K562 (cell line): ENCODE measurements around the gene UBE2L6. TPM values are rescaled to one million over a fixed set of nuclear protein-coding genes. Genes with fewer than 3 reads are reported as not detected.
A peak's percentile ranks its signal among the peaks of the same experiment; 100 is the strongest.

Source experiments
- E2F1 ChIP-seq: sonication (generic); formaldehyde crosslinking; IDR thresholded peaks from 2 replicates; pipeline ENCODE4 v1.8.1; 2023; ENCODE audit warnings: mild to moderate bottlenecking, missing genetic modification reagents, moderate library complexity
- LEF1 ChIP-seq: fragments of 450-650 bp; IDR thresholded peaks from 2 replicates; pipeline ENCODE4 v1.6.1; 2016; ENCODE audit warnings: mild to moderate bottlenecking
- MITF ChIP-seq: IDR thresholded peaks from 2 replicates; pipeline ENCODE4 v1.6.1; 2014; ENCODE audit warnings: antibody characterized with exemption
- RCOR1 ChIP-seq, 2 experiments: IDR thresholded peaks; 2 replicates each; pipeline ENCODE4 v1.6.1; 2012; ENCODE audit warnings: low read depth in 2 of 2, low read length in 2 of 2, borderline replicate concordance in 1 of 2, improper control_type of control experiment in 1 of 2
- TSHZ1 ChIP-seq: fragments of 250-450 bp; sonication (Bioruptor Pico); IDR thresholded peaks from 2 replicates; pipeline ENCODE4 v1.4.0; 2020; ENCODE audit warnings: mild to moderate bottlenecking, moderate library complexity
- ZBTB11 ChIP-seq, 3 experiments: fragments of 200-800 bp in 1 of 3; fragments of 250-450 bp in 1 of 3; fragments of 450-650 bp in 1 of 3; sonication (Bioruptor Pico) in 1 of 3; sonication (Bioruptor generic) in 1 of 3; formaldehyde crosslinking in 1 of 3; IDR thresholded peaks; 2 replicates each; pipeline versions ENCODE4 v1.6.1 to v1.8.0; 2016 to 2022; ENCODE audit warnings: mild to moderate bottlenecking in 2 of 3, missing genetic modification characterization in 2 of 3, missing compliant biosample characterization in 1 of 3, moderate library complexity in 1 of 3
- ZBTB17 ChIP-seq: fragments of 450-650 bp; formaldehyde crosslinking; IDR thresholded peaks from 2 replicates; pipeline ENCODE4 v1.4.0; 2020; ENCODE audit warnings: mild to moderate bottlenecking
- polyA plus RNA-seq, 8 experiments: library from polyadenylated mRNA; depleted of rRNA in 4 of 8; stranded (reverse) in 5 of 8; unstranded in 3 of 8; fragments of >200 nt; fragmentation: Nextera tagmentation in 2 of 8; fragmentation: Illumina TruSeq in 1 of 8; extraction: Ambion mirVana in 2 of 8; extraction: Trizol in 1 of 8; gene quantifications; 2 replicates each; pipeline versions ENCODE4 v1.2.1 to v1.2.3, GENCODE V29; 2011 to 2014; ENCODE audit warnings: inconsistent platforms in 1 of 8, missing spikeins in 1 of 8
- total RNA-seq, 7 experiments: library from RNA; depleted of rRNA in 6 of 7; stranded (reverse); fragments of >200 nt in 6 of 7; fragmentation: Illumina TruSeq in 2 of 7; extraction: Trizol in 2 of 7; gene quantifications; 2 replicates each; pipeline versions ENCODE4 v1.2.1 to v1.2.3, GENCODE V29; 2011 to 2021; ENCODE audit warnings: low replicate concordance in 1 of 7

UBE2L6 gene
- total and polyA plus RNA-seq, 9 of the 15 experiments (the other 6 are each of a cell fraction or from before 2014, with no cell fraction given), result 5.9 to 24.9 (median 9.7) TPM

GRCh38 chr11:57568330-57568766 is 876 bp upstream of the UBE2L6 start (continued):
- peak; percentile 6; the same call in 1 of the 2 replicates for TF ChIP-seq E2F1
- TF ChIP-seq RCOR1 (IDR thresholded peaks at IDR 0.05; ENCODE audit: borderline replicate concordance in 1 of 2, low read depth in 2 of 2, low read length in 2 of 2), result peak in 1 of 2 experiments; percentile 65; a peak in 2 of 4 replicates
- no peak for TF ChIP-seq TSHZ1 (CRISPR knock-in tag)
- 0 out of 6 replicates have a peak, but pooled peaks of 1 of the 3 experiments have one; percentile 2 for TF ChIP-seq ZBTB11 (CRISPR knock-in tag; IDR thresholded peaks at IDR 0.05)
- no peak for TF ChIP-seq MITF
- 0 out of 2 replicates have a peak, but pooled peaks have one; percentile 4 for TF ChIP-seq ZBTB17 (CRISPR knock-in tag)
- TF ChIP-seq LEF1, result no peak
